ENCODE data around the gene CCDC171. TPM values are rescaled to one million over a fixed set of nuclear protein-coding genes. Genes with fewer than 3 reads are reported as not detected.

The CCDC171 gene
- total and polyA plus RNA-seq, 2 experiments from 2014 or later, result 4.4 to 5.1 TPM

DNA sequence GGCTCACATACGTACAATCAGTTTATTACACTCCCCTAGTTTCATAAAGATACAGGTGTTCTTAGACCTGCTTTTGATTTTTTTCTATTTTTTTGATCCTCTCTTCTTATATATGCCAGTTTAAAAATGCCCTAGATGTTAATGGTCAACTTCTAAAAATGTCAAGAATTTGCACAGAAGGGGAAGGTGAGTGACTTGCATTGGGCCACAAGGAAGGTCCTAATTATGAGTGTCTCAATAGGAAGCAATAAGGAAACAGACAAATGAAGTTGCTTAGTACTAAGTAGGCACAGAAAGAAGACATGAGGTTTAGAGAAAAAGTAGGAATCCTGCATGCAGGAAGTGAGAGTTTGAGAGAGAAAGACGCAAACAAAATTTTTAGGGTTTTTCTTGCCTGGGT is 3.2 kb upstream of the CCDC171 start (continued):
- TF ChIP-seq, protein P1, sequence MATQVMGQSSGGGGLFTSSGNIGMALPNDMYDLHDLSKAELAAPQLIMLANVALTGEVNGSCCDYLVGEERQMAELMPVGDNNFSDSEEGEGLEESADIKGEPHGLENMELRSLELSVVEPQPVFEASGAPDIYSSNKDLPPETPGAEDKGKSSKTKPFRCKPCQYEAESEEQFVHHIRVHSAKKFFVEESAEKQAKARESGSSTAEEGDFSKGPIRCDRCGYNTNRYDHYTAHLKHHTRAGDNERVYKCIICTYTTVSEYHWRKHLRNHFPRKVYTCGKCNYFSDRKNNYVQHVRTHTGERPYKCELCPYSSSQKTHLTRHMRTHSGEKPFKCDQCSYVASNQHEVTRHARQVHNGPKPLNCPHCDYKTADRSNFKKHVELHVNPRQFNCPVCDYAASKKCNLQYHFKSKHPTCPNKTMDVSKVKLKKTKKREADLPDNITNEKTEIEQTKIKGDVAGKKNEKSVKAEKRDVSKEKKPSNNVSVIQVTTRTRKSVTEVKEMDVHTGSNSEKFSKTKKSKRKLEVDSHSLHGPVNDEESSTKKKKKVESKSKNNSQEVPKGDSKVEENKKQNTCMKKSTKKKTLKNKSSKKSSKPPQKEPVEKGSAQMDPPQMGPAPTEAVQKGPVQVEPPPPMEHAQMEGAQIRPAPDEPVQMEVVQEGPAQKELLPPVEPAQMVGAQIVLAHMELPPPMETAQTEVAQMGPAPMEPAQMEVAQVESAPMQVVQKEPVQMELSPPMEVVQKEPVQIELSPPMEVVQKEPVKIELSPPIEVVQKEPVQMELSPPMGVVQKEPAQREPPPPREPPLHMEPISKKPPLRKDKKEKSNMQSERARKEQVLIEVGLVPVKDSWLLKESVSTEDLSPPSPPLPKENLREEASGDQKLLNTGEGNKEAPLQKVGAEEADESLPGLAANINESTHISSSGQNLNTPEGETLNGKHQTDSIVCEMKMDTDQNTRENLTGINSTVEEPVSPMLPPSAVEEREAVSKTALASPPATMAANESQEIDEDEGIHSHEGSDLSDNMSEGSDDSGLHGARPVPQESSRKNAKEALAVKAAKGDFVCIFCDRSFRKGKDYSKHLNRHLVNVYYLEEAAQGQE (IDR thresholded peaks at IDR 0.05; ENCODE audit: unreplicated experiment), result no peak

DNA sequence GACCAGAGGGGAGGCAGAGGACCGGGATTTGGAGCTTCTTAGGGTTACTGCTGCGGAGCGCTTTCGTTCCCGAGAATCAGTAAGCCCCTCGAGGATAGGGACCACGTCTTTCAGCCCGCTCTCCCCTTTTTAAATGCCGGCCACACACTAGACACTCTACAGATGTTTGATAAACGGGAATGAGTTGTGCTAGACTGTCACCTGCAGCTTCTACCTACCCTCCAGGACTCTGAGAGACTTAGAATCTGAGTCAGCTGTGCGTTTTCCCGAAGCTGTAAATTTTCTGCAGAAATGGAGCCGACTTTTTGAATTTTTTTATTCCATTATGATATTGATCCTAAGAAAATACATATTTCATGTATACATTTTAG is 670 bp downstream of the CCDC171 start:
- Histone ChIP-seq H3K4me1 (ENCODE audit: insufficient read depth) (peaks cover 5% of the 10 kb centered on the region; the same call in 1 of the 2 replicates), H3K79me2 (replicated peaks; ENCODE audit: insufficient read depth) (no peaks in the 10 kb centered on the region), H3K4me3 (peak overlapping the region; percentile 74), H3K4me2 (peak overlapping the region; percentile 88), H4K20me1 (replicated peaks; ENCODE audit: insufficient read depth) (no peaks in the 10 kb centered on the region), H3K27me3 (ENCODE audit: insufficient read depth) (no peaks in the 10 kb centered on the region), H3K27ac (ENCODE audit: low read depth) (peak overlapping the region; percentile 99), H2AFZ (peak overlapping the region; percentile 87), H3K36me3 (ENCODE audit: insufficient read depth) (no peaks in the 10 kb centered on the region), H3K9me2 (ENCODE audit: insufficient read depth) (no peaks in the 10 kb centered on the region), H3F3A (replicated peaks; ENCODE audit: low read depth) (no peaks in the 10 kb centered on the region)
- H3K36me3 Mint-ChIP-seq (ENCODE audit: low read depth), result no peaks in the 10 kb centered on the region; the same call in 1 of the 3 replicates
- peak; percentile 6 for ATAC-seq
- DNase-seq (ENCODE audit: low spot score), result no peak
- peaks cover 7% of the 10 kb centered on the region for H3K27me3 Mint-ChIP-seq (ENCODE audit: insufficient read depth, low read depth, poor library complexity)
- H3K9me3 Mint-ChIP-seq, result no peaks in the 10 kb centered on the region; the same call in 2 of the 3 replicates
- H3K4me1 Mint-ChIP-seq, result peaks cover 7% of the 10 kb centered on the region
- peak overlapping the region; percentile 96 for H3K27ac Mint-ChIP-seq
- peak overlapping the region; percentile 88 for H3K4me3 Mint-ChIP-seq
- TF ChIP-seq EZH2 (IDR thresholded peaks at IDR 0.05; ENCODE audit: low read depth, unreplicated experiment), result no peak
- TF ChIP-seq, protein P1 (IDR thresholded peaks at IDR 0.05; ENCODE audit: unreplicated experiment), result no peak
- TF ChIP-seq, protein P2, sequence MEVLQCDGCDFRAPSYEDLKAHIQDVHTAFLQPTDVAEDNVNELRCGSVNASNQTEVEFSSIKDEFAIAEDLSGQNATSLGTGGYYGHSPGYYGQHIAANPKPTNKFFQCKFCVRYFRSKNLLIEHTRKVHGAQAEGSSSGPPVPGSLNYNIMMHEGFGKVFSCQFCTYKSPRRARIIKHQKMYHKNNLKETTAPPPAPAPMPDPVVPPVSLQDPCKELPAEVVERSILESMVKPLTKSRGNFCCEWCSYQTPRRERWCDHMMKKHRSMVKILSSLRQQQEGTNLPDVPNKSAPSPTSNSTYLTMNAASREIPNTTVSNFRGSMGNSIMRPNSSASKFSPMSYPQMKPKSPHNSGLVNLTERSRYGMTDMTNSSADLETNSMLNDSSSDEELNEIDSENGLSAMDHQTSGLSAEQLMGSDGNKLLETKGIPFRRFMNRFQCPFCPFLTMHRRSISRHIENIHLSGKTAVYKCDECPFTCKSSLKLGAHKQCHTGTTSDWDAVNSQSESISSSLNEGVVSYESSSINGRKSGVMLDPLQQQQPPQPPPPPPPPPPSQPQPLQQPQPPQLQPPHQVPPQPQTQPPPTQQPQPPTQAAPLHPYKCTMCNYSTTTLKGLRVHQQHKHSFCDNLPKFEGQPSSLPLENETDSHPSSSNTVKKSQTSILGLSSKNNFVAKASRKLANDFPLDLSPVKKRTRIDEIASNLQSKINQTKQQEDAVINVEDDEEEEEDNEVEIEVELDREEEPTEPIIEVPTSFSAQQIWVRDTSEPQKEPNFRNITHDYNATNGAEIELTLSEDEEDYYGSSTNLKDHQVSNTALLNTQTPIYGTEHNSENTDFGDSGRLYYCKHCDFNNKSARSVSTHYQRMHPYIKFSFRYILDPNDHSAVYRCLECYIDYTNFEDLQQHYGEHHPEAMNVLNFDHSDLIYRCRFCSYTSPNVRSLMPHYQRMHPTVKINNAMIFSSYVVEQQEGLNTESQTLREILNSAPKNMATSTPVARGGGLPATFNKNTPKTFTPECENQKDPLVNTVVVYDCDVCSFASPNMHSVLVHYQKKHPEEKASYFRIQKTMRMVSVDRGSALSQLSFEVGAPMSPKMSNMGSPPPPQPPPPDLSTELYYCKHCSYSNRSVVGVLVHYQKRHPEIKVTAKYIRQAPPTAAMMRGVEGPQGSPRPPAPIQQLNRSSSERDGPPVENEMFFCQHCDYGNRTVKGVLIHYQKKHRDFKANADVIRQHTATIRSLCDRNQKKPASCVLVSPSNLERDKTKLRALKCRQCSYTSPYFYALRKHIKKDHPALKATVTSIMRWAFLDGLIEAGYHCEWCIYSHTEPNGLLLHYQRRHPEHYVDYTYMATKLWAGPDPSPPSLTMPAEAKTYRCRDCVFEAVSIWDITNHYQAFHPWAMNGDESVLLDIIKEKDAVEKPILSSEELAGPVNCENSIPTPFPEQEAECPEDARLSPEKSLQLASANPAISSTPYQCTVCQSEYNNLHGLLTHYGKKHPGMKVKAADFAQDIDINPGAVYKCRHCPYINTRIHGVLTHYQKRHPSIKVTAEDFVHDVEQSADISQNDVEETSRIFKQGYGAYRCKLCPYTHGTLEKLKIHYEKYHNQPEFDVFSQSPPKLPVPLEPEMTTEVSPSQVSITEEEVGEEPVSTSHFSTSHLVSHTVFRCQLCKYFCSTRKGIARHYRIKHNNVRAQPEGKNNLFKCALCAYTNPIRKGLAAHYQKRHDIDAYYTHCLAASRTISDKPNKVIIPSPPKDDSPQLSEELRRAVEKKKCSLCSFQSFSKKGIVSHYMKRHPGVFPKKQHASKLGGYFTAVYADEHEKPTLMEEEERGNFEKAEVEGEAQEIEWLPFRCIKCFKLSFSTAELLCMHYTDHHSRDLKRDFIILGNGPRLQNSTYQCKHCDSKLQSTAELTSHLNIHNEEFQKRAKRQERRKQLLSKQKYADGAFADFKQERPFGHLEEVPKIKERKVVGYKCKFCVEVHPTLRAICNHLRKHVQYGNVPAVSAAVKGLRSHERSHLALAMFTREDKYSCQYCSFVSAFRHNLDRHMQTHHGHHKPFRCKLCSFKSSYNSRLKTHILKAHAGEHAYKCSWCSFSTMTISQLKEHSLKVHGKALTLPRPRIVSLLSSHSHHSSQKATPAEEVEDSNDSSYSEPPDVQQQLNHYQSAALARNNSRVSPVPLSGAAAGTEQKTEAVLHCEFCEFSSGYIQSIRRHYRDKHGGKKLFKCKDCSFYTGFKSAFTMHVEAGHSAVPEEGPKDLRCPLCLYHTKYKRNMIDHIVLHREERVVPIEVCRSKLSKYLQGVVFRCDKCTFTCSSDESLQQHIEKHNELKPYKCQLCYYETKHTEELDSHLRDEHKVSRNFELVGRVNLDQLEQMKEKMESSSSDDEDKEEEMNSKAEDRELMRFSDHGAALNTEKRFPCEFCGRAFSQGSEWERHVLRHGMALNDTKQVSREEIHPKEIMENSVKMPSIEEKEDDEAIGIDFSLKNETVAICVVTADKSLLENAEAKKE (CRISPR knock-in tag; IDR thresholded peaks at IDR 0.05), result no peak
- no peak for TF ChIP-seq JUNB (IDR thresholded peaks at IDR 0.05; ENCODE audit: unreplicated experiment)
- TF ChIP-seq, protein P3, sequence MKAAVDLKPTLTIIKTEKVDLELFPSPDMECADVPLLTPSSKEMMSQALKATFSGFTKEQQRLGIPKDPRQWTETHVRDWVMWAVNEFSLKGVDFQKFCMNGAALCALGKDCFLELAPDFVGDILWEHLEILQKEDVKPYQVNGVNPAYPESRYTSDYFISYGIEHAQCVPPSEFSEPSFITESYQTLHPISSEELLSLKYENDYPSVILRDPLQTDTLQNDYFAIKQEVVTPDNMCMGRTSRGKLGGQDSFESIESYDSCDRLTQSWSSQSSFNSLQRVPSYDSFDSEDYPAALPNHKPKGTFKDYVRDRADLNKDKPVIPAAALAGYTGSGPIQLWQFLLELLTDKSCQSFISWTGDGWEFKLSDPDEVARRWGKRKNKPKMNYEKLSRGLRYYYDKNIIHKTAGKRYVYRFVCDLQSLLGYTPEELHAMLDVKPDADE (IDR thresholded peaks at IDR 0.05), result no peak
- no peak for TF ChIP-seq ZNF331 (CRISPR knock-in tag; IDR thresholded peaks at IDR 0.05; ENCODE audit: low read depth)
- no peak for TF ChIP-seq STAT1 (IDR thresholded peaks at IDR 0.05; ENCODE audit: unreplicated experiment)
- TF ChIP-seq NANOG (IDR thresholded peaks at IDR 0.05; ENCODE audit: borderline replicate concordance), result no peak
- no peak for TF ChIP-seq ZNF114 (CRISPR knock-in tag; IDR thresholded peaks at IDR 0.05)

All from GM23338 (cell line).